Left cardiac atrium (tissue), 4 donors: ENCODE measurements around the gene NEO1. TPM values are rescaled to one million over a fixed set of nuclear protein-coding genes. Genes with fewer than 3 reads are reported as not detected.
"Not testable (repeated sequence)": the region's sequence is repeated elsewhere in the genome, so short reads cannot be mapped to it uniquely, and the experiment has no call there.

Experiments
- ATAC-seq, 2 donors: fragments of 200-7000 bp; cut with Tn5 transposase; one replicate each; pipeline ENCODE4 v1.9.1; 2020; ENCODE audit warnings: mild to moderate bottlenecking in 2 of 2, moderate library complexity in 2 of 2
- DNase-seq: peaks from one replicate; pipeline ENCODE4 v3.0.0-alpha.2; 2020
- intact Hi-C, 2 donors: fragments of 100-400 bp; cut with DNase I; formaldehyde crosslinking; loops; one replicate each; pipeline versions ENCODE4 v1.14.1 to v1.15.1; 2022 to 2023
- total RNA-seq, 2 donors: library from RNA; stranded (reverse); fragmentation: NEBNext Ultra II Directional; extraction: Animal tissue kit (Norgen Biotek cat#: 25700); gene quantifications; one replicate each; pipeline ENCODE4 v1.2.1, GENCODE V29; 2021
- donor health status: DM: no; HTN: yes; CAD: no.
- donor health status: DM: no; HTN: yes; CAD: no; lungs with severe emphysema.
- donor health status: DM: yes; HTN: yes; CAD: no.
- donor health status: Dilated cardiomyopathy.

The NEO1 gene
- total RNA-seq, 2 donors from 2014 or later: 10.6 to 16.3 TPM

GRCh38 chr15:73171711-73172110 is 119.4 kb downstream of the NEO1 start:
- ATAC-seq: no peak
- no peak for DNase-seq

GRCh38 chr15:73172508-73172907 is 120.2 kb downstream of the NEO1 start:
- intact Hi-C loops: no loop called here
- DNase-seq (no peak), ATAC-seq (no peak)

More at GRCh38 chr15:73171711-73172110, 119.4 kb downstream of the NEO1 start:
- intact Hi-C loops: no loop called here

- ATAC-seq (no peak), DNase-seq (no peak)
- intact Hi-C loops: no loop called here
These were observed 121.9 kb downstream of the NEO1 start for GRCh38 chr15:73174171-73174570.

- DNase-seq: no peak
- intact Hi-C loops: no loop called here
- ATAC-seq: no peak
These were observed 123.1 kb downstream of the NEO1 start for GRCh38 chr15:73175382-73175781.

GRCh38 chr15:73176598-73176997 is 124.3 kb downstream of the NEO1 start:
- intact Hi-C loops: no loop called here
- DNase-seq: no peak
- ATAC-seq: no peak

- ATAC-seq: no peak
- intact Hi-C loops: no loop called here
- DNase-seq: no peak
These were observed 130.8 kb downstream of the NEO1 start for GRCh38 chr15:73183071-73183470.

GRCh38 chr15:73190189-73190601 is 137.9 kb downstream of the NEO1 start:
- DNase-seq: no peak
- intact Hi-C loops: no loop called here
- peak in 1 of 2 donors; percentile 83 for ATAC-seq

- intact Hi-C loops: no loop called here
- no peak for ATAC-seq
- no peak for DNase-seq
These were observed 142.9 kb downstream of the NEO1 start for GRCh38 chr15:73195166-73195565.

- ATAC-seq (no peak), DNase-seq (no peak)
- intact Hi-C loops: no loop called here
These were observed 143.8 kb downstream of the NEO1 start for GRCh38 chr15:73196113-73196512.

GRCh38 chr15:73200339-73200738 is 148.1 kb downstream of the NEO1 start:
- DNase-seq (no peak), ATAC-seq (no peak)
- intact Hi-C loops: no loop called here

GRCh38 chr15:73210630-73211029 is 158.4 kb downstream of the NEO1 start:
- ATAC-seq (no peak), DNase-seq (no peak)
- intact Hi-C loops: no loop called here

GRCh38 chr15:73212424-73212823 is 160.2 kb downstream of the NEO1 start:
- ATAC-seq (no peak), DNase-seq (no peak)
- intact Hi-C loops: no loop called here

- intact Hi-C loops, ATAC-seq, DNase-seq: not testable (repeated sequence)
These were observed 169.2 kb downstream of the NEO1 start for GRCh38 chr15:73221450-73221849.

GRCh38 chr15:73225358-73226015 is 173.2 kb downstream of the NEO1 start:
- intact Hi-C loops: no loop called here
- DNase-seq (no peak), ATAC-seq (no peak)

GRCh38 chr15:73226093-73226814 is 174.0 kb downstream of the NEO1 start:
- DNase-seq: no peak
- intact Hi-C loops: no loop called here
- peak; percentile 44 to 57 for ATAC-seq

- no peak for DNase-seq
- intact Hi-C loops: no loop called here
- ATAC-seq: no peak
These were observed 175.3 kb downstream of the NEO1 start for GRCh38 chr15:73227433-73228056.

- no peak for ATAC-seq
- intact Hi-C loops: no loop called here
These were observed 175.9 kb downstream of the NEO1 start for GRCh38 chr15:73228128-73228646.

GRCh38 chr15:73231661-73232419 is 179.6 kb downstream of the NEO1 start:
- ATAC-seq (no peak), DNase-seq (no peak)
- intact Hi-C loops: no loop called here

More at GRCh38 chr15:73228128-73228646, 175.9 kb downstream of the NEO1 start:
- DNase-seq: no peak

GRCh38 chr15:73232776-73233175 is 180.5 kb downstream of the NEO1 start:
- no peak for ATAC-seq
- no peak for DNase-seq
- intact Hi-C loops: no loop called here
